ENCODE measurements around the gene SSBP4.

Gene SSBP4

GRCh38 chr19:18392417-18392816 is 26.8 kb upstream of the SSBP4 start:
- no peak for DNase-seq (ENCODE audit: extremely low spot score)
- TF ChIP-seq CTCF (IDR thresholded peaks at IDR 0.05; ENCODE audit: control extremely low read depth, extremely low read depth, low read depth, missing control alignments), result no peak
- ChIA-PET CTCF (interaction anchor here (1.0 to 23.3 kb wide), 5 partner anchors 9 to 140 kb away, joined by 3 to 380 read pairs (median 4); partner anchors contain the start of genes LRRC25 and SSBP4), POLR2A (interaction anchor here (0.7 to 2.6 kb wide), 2 partner anchors 99 to 112 kb away, joined by 3 to 14 read pairs; partner anchors contain the start of gene JUND)

GRCh38 chr19:18392926-18393325 is 26.3 kb upstream of the SSBP4 start:
- POLR2A ChIA-PET, result interaction anchor here (0.7 kb wide), 1 partner anchor 100 kb away, joined by 3 read pairs; no protein-coding TSS in a partner anchor
- DNase-seq (ENCODE audit: extremely low spot score), result no peak
- CTCF ChIA-PET, result interaction anchor here (1.0 to 23.3 kb wide), 7 partner anchors 9 to 141 kb away, joined by 3 to 380 read pairs (median 4); partner anchors contain the start of genes LRRC25 and SSBP4
- no peak for TF ChIP-seq CTCF (IDR thresholded peaks at IDR 0.05; ENCODE audit: control extremely low read depth, extremely low read depth, low read depth, missing control alignments)

GRCh38 chr19:18393836-18394235 is 25.4 kb upstream of the SSBP4 start:
- TF ChIP-seq CTCF (IDR thresholded peaks at IDR 0.05; ENCODE audit: control extremely low read depth, extremely low read depth, low read depth, missing control alignments), result no peak
- POLR2A ChIA-PET, result interaction anchor here (1.0 kb wide), 1 partner anchor 112 kb away, joined by 4 read pairs; the partner anchor contains the start of gene JUND
- CTCF ChIA-PET, result interaction anchor here (1.2 to 23.3 kb wide), 5 partner anchors 8 to 114 kb away, joined by 3 to 380 read pairs (median 6); partner anchors contain the start of genes LRRC25 and SSBP4
- DNase-seq (ENCODE audit: extremely low spot score), result no peak

- ChIA-PET CTCF (interaction anchor here (1.2 to 23.3 kb wide), 3 partner anchors 7 to 75 kb away, joined by 3 to 380 read pairs (median 181); partner anchors contain the start of genes GDF15 and SSBP4), POLR2A (interaction anchor here (1.6 kb wide), 1 partner anchor 115 kb away, joined by 4 read pairs; the partner anchor contains the start of gene JUND)
- no peak for TF ChIP-seq CTCF (IDR thresholded peaks at IDR 0.05; ENCODE audit: control extremely low read depth, extremely low read depth, low read depth, missing control alignments)
- no peak for DNase-seq (ENCODE audit: extremely low spot score)
These were observed 22.5 kb upstream of the SSBP4 start for GRCh38 chr19:18396471-18397241.

GRCh38 chr19:18397242-18398202 is 21.7 kb upstream of the SSBP4 start, which contains the start of gene LRRC25:
TSS of gene LRRC25 (minus strand) at chr19:18397622. CDS start at chr19:18396963, 659 bp downstream.
- TF ChIP-seq CTCF (IDR thresholded peaks at IDR 0.05; ENCODE audit: control extremely low read depth, extremely low read depth, low read depth, missing control alignments), result no peak
- ChIA-PET CTCF (interaction anchor here (0.7 to 23.3 kb wide), 5 partner anchors 8 to 75 kb away, joined by 3 to 380 read pairs (median 3); partner anchors contain the start of genes GDF15 and SSBP4), POLR2A (interaction anchor here (0.5 to 1.6 kb wide), 2 partner anchors 12 to 116 kb away, joined by 4 read pairs; partner anchors contain the start of genes GDF15 and JUND)

More at GRCh38 chr19:18397242-18398202, 21.7 kb upstream of the SSBP4 start, which contains the start of gene LRRC25:
- DNase-seq (ENCODE audit: extremely low spot score), result peak; percentile 77

Measured in GM10248 (cell line).